Mesenchymal stem cell (in vitro differentiated cells and primary cell): ENCODE data around the gene EIF3B.

Experiments
- DNase-seq: peaks from one replicate; pipeline ENCODE4 v3.0.0-alpha.2; 2013
- H2AFZ ChIP-seq: one replicate; pipeline ENCODE4 v1.6.1; 2013; ENCODE audit warnings: low read depth, mild to moderate bottlenecking, control low read depth, inconsistent platforms, low read length, moderate library complexity
- H2AK5ac ChIP-seq: 2 replicates; pipeline ENCODE4 v1.6.1; 2013; ENCODE audit warnings: low read length, moderate library complexity, mild to moderate bottlenecking, inconsistent platforms; ENCODE audit not compliant: severe bottlenecking
- H2BK120ac ChIP-seq: one replicate; pipeline ENCODE4 v1.6.1; 2013; ENCODE audit warnings: low read depth, mild to moderate bottlenecking, inconsistent platforms, low read length, moderate library complexity
- H2BK12ac ChIP-seq, 2 experiments: one replicate each; pipeline ENCODE4 v1.6.1; 2013; ENCODE audit warnings: inconsistent platforms in 2 of 2, low read length in 2 of 2, mild to moderate bottlenecking in 2 of 2, moderate library complexity in 2 of 2, control low read depth in 1 of 2
- H2BK15ac ChIP-seq: one replicate; pipeline ENCODE4 v1.6.1; 2013; ENCODE audit warnings: mild to moderate bottlenecking, low read depth, inconsistent platforms; ENCODE audit not compliant: poor library complexity, severe bottlenecking
- H2BK5ac ChIP-seq: 2 replicates; pipeline ENCODE4 v1.6.1; 2013; ENCODE audit warnings: low read depth, mild to moderate bottlenecking, low read length, control low read depth, inconsistent platforms; ENCODE audit not compliant: poor library complexity, severe bottlenecking
- H3K14ac ChIP-seq, 2 experiments: one replicate each; pipeline ENCODE4 v1.6.1; 2013; ENCODE audit warnings: inconsistent platforms in 2 of 2, low read length in 2 of 2, control low read depth in 1 of 2, mild to moderate bottlenecking in 1 of 2, moderate library complexity in 1 of 2
- H3K18ac ChIP-seq, 2 experiments: one replicate each; pipeline ENCODE4 v1.6.1; 2013; ENCODE audit warnings: inconsistent platforms in 2 of 2, low read length in 2 of 2, control low read depth in 1 of 2, low read depth in 1 of 2, mild to moderate bottlenecking in 1 of 2
- H3K23ac ChIP-seq, 2 experiments: one replicate each; pipeline ENCODE4 v1.6.1; 2013; ENCODE audit warnings: inconsistent platforms in 2 of 2, low read length in 2 of 2, mild to moderate bottlenecking in 2 of 2, moderate library complexity in 2 of 2, control low read depth in 1 of 2
- H3K27ac ChIP-seq: 2 replicates; pipeline ENCODE4 v1.5.1; 2013; ENCODE audit warnings: mild to moderate bottlenecking, moderate library complexity, low read length, control low read depth, inconsistent platforms; ENCODE audit not compliant: poor library complexity, severe bottlenecking
- H3K27me3 ChIP-seq, 2 experiments: 2 replicates each; pipeline versions ENCODE4 v1.6.1 to v1.7.0; 2013; ENCODE audit warnings: low read length in 2 of 2, mild to moderate bottlenecking in 2 of 2, moderate library complexity in 2 of 2, control low read depth in 1 of 2, inconsistent platforms in 1 of 2; ENCODE audit not compliant: control insufficient read depth in 1 of 2, insufficient read depth in 1 of 2
- H3K36me3 ChIP-seq, 2 experiments: 2 replicates each; pipeline versions ENCODE4 v1.6.1 to v1.7.0; 2013; ENCODE audit warnings: low read length in 2 of 2, control low read depth in 1 of 2, inconsistent platforms in 1 of 2, low read depth in 1 of 2, mild to moderate bottlenecking in 1 of 2; ENCODE audit not compliant: insufficient read depth in 2 of 2, control insufficient read depth in 1 of 2
- H3K4ac ChIP-seq, 2 experiments: one replicate each; pipeline ENCODE4 v1.6.1; 2013; ENCODE audit warnings: inconsistent platforms in 2 of 2, low read length in 2 of 2, mild to moderate bottlenecking in 2 of 2, moderate library complexity in 2 of 2, control low read depth in 1 of 2, low read depth in 1 of 2
- H3K4me1 ChIP-seq: 2 replicates; pipeline ENCODE4 v1.6.1; 2013; ENCODE audit warnings: low read depth, low read length, control low read depth; ENCODE audit not compliant: control insufficient read depth, insufficient read depth
- H3K4me2 ChIP-seq: 2 replicates; pipeline ENCODE4 v1.6.1; 2013; ENCODE audit warnings: low read length, mild to moderate bottlenecking, inconsistent platforms; ENCODE audit not compliant: poor library complexity, severe bottlenecking
- H3K4me3 ChIP-seq, 2 experiments: 2 replicates each; pipeline versions ENCODE4 v1.5.1 to v1.7.0; 2013; ENCODE audit warnings: low read length in 2 of 2, mild to moderate bottlenecking in 2 of 2, control low read depth in 1 of 2, low read depth in 1 of 2; ENCODE audit not compliant: insufficient read depth in 1 of 2
- H3K79me1 ChIP-seq: replicated peaks from 2 replicates; pipeline ENCODE4 v1.6.1; 2013; ENCODE audit warnings: mild to moderate bottlenecking, control low read depth, low read length, inconsistent platforms; ENCODE audit not compliant: poor library complexity, severe bottlenecking
- H3K9ac ChIP-seq: 2 replicates; pipeline ENCODE4 v1.7.0; 2013; ENCODE audit warnings: mild to moderate bottlenecking, low read length, moderate library complexity
- H3K9me3 ChIP-seq: 2 replicates; pipeline ENCODE4 v1.7.0; 2013; ENCODE audit warnings: mild to moderate bottlenecking, low read length; ENCODE audit not compliant: control insufficient read depth
- H4K8ac ChIP-seq: one replicate; pipeline ENCODE4 v1.6.1; 2013; ENCODE audit warnings: inconsistent platforms, mild to moderate bottlenecking, low read length, moderate library complexity
- H4K91ac ChIP-seq: one replicate; pipeline ENCODE4 v1.6.1; 2013; ENCODE audit warnings: mild to moderate bottlenecking, low read length, inconsistent platforms
- WGBS: methylation state at CpG from one replicate; pipeline ENCODE4 v1.1.7; 2013; ENCODE audit warnings: mixed read lengths; 5-methylcytosine and 5-hydroxymethylcytosine counted together

Gene EIF3B

GRCh38 chr7:2394566-2395082 lies 40.0 kb downstream of the EIF3B start:
- H2AK5ac ChIP-seq: no peak overlapping the region
- 93% methylated on average over 20 of the region's 21 CpGs for WGBS
- H2AFZ ChIP-seq: no peak overlapping the region
- H3K36me3 ChIP-seq: peaks cover 0 to 4% of the 10 kb centered on the region in 2 experiments
- H3K4me1 ChIP-seq: peaks cover 12% of the 10 kb centered on the region
- no peak overlapping the region for H4K91ac ChIP-seq
- no peaks in the 10 kb centered on the region for H3K9me3 ChIP-seq
- no peaks in the 10 kb centered on the region for H3K27me3 ChIP-seq
- no peak overlapping the region for H4K8ac ChIP-seq
- H3K14ac ChIP-seq: no peak overlapping the region
- no peak overlapping the region for H3K4me2 ChIP-seq
- H3K27ac ChIP-seq: no peak overlapping the region
- H3K9ac ChIP-seq: no peak overlapping the region
- H2BK120ac ChIP-seq: no peak overlapping the region
- H3K23ac ChIP-seq: no peak overlapping the region
- H3K4ac ChIP-seq: no peak overlapping the region
- H3K18ac ChIP-seq: no peak overlapping the region
- no peak for DNase-seq
- no peak overlapping the region for H2BK15ac ChIP-seq
- no peaks in the 10 kb centered on the region for H3K79me1 ChIP-seq
- no peak overlapping the region for H2BK5ac ChIP-seq
- H3K4me3 ChIP-seq: no peak overlapping the region
- H2BK12ac ChIP-seq: no peak overlapping the region

- no peak overlapping the region for H2BK120ac ChIP-seq
- no peak overlapping the region for H3K4me2 ChIP-seq
- H3K4me3 ChIP-seq: no peak overlapping the region
- no peak overlapping the region for H3K23ac ChIP-seq
- no peak overlapping the region for H3K4ac ChIP-seq
- H2AK5ac ChIP-seq: no peak overlapping the region
- H4K91ac ChIP-seq: peak overlapping the region; percentile 61
- no peak overlapping the region for H3K9ac ChIP-seq
- H3K27me3 ChIP-seq: no peaks in the 10 kb centered on the region
- H2BK12ac ChIP-seq: peak overlapping the region; percentile 0 to 23
- H3K14ac ChIP-seq: no peak overlapping the region
- no peak overlapping the region for H2BK15ac ChIP-seq
- H2AFZ ChIP-seq: no peak overlapping the region
- DNase-seq: no peak
- no peaks in the 10 kb centered on the region for H3K36me3 ChIP-seq
- H3K27ac ChIP-seq: no peak overlapping the region
- 80% methylated on average over 2 of the region's 4 CpGs for whole genome bisulfite sequencing
- no peak overlapping the region for H2BK5ac ChIP-seq
- no peak overlapping the region for H4K8ac ChIP-seq
- H3K18ac ChIP-seq: peak overlapping the region; percentile 37 to 64
- peaks cover 16% of the 10 kb centered on the region for H3K4me1 ChIP-seq
- H3K9me3 ChIP-seq: no peaks in the 10 kb centered on the region
- H3K79me1 ChIP-seq: no peaks in the 10 kb centered on the region
Measured at GRCh38 chr7:2398506-2398905, 43.9 kb downstream of the EIF3B start.

- Histone ChIP-seq H2AK5ac (peak overlapping the region; percentile 16), H3K9ac (peak overlapping the region; percentile 79), H3K4ac (peak overlapping the region in 1 of 2 experiments; percentile 6), H3K4me2 (peak overlapping the region; percentile 23), H3K79me1 (peaks cover 10% of the 10 kb centered on the region), H4K8ac (peak overlapping the region; percentile 93), H4K91ac (peak overlapping the region; percentile 90), H3K36me3 (no peaks in the 10 kb centered on the region), H3K4me3 (peak overlapping the region in 1 of 2 experiments; percentile 53), H3K27me3 (no peaks in the 10 kb centered on the region), H3K9me3 (no peaks in the 10 kb centered on the region), H3K27ac (peak overlapping the region; percentile 97), H2BK120ac (peak overlapping the region; percentile 43), H3K14ac (no peak overlapping the region), H2BK15ac (peak overlapping the region; percentile 93), H3K23ac (no peak overlapping the region), H2BK5ac (peak overlapping the region; percentile 9), H3K4me1 (peaks cover 24% of the 10 kb centered on the region), H2BK12ac (peak overlapping the region; percentile 46 to 99), H2AFZ (peak overlapping the region; percentile 74), H3K18ac (peak overlapping the region; percentile 83 to 87)
- WGBS: 14% methylated on average over 5 of the region's 6 CpGs
- peak; percentile 93 for DNase-seq
Measured at GRCh38 chr7:2399848-2400587, 45.4 kb downstream of the EIF3B start.

GRCh38 chr7:2402687-2403013 lies 48.0 kb downstream of the EIF3B start:
- H3K4me1 ChIP-seq: peaks cover 30% of the 10 kb centered on the region
- no peak overlapping the region for H3K27ac ChIP-seq
- H2AFZ ChIP-seq: no peak overlapping the region
- H3K4me2 ChIP-seq: peak overlapping the region; percentile 76
- H2BK120ac ChIP-seq: no peak overlapping the region
- no peak overlapping the region for H2BK15ac ChIP-seq
- peak overlapping the region in 1 of 2 experiments; percentile 54 for H2BK12ac ChIP-seq
- no peak overlapping the region for H2AK5ac ChIP-seq
- H4K91ac ChIP-seq: no peak overlapping the region
- H2BK5ac ChIP-seq: no peak overlapping the region
- H3K4me3 ChIP-seq: peak overlapping the region in 1 of 2 experiments; percentile 80
- no peaks in the 10 kb centered on the region for H3K27me3 ChIP-seq
- no peaks in the 10 kb centered on the region for H3K9me3 ChIP-seq
- H3K4ac ChIP-seq: peak overlapping the region in 1 of 2 experiments; percentile 21
- peak overlapping the region; percentile 85 for H4K8ac ChIP-seq
- peak overlapping the region; percentile 77 for H3K9ac ChIP-seq
- no peak overlapping the region for H3K14ac ChIP-seq
- H3K79me1 ChIP-seq: peaks cover 25% of the 10 kb centered on the region
- H3K23ac ChIP-seq: no peak overlapping the region
- 80% methylated on average over 6 of the region's 6 CpGs for WGBS
- H3K18ac ChIP-seq: peak overlapping the region; percentile 33 to 59
- no peak for DNase-seq
- H3K36me3 ChIP-seq: peaks cover 0 to 7% of the 10 kb centered on the region in 2 experiments
